DOHH2 (cell line): ENCODE results near the gene MKRN2OS.

ENCODE experiments used
- H3F3A ChIP-seq: fragments of 200-600 bp; sonication (generic), shearing (Covaris generic); 2 replicates; pipeline ENCODE4 v1.6.0; 2016; ENCODE audit warnings: antibody characterized with exemption, mild to moderate bottlenecking; ENCODE audit not compliant: control insufficient read depth, insufficient read depth
- H3K27ac ChIP-seq: fragments of 200-600 bp; sonication (generic); 2 replicates; pipeline ENCODE4 v1.5.1; 2014; ENCODE audit warnings: low read depth, mild to moderate bottlenecking, low read length, moderate library complexity
- H3K27me3 ChIP-seq: fragments of 200-600 bp; sonication (generic); 2 replicates; pipeline ENCODE4 v1.6.1; 2014; ENCODE audit warnings: mild to moderate bottlenecking, low read length, mixed read lengths; ENCODE audit not compliant: control insufficient read depth
- H3K36me3 ChIP-seq: fragments of 200-600 bp; sonication (generic); 2 replicates; pipeline ENCODE4 v1.6.1; 2014; ENCODE audit warnings: mild to moderate bottlenecking, low read length, moderate library complexity, mixed read lengths; ENCODE audit not compliant: control insufficient read depth
- H3K4me1 ChIP-seq: fragments of 200-600 bp; sonication (generic); 2 replicates; pipeline ENCODE4 v1.6.1; 2014; ENCODE audit warnings: mild to moderate bottlenecking, low read length, mixed read lengths; ENCODE audit not compliant: control insufficient read depth
- H3K4me2 ChIP-seq: fragments of 200-600 bp; sonication (generic); 2 replicates; pipeline ENCODE4 v1.6.0; 2014; ENCODE audit warnings: mild to moderate bottlenecking, low read length, moderate library complexity
- H3K4me3 ChIP-seq: fragments of 200-600 bp; sonication (generic); 2 replicates; pipeline ENCODE4 v1.5.1; 2014; ENCODE audit warnings: mild to moderate bottlenecking, low read length, mixed read lengths
- H3K79me2 ChIP-seq: fragments of 200-600 bp; sonication (generic); 2 replicates; pipeline ENCODE4 v1.6.1; 2014; ENCODE audit warnings: mild to moderate bottlenecking, low read length, mixed read lengths; ENCODE audit not compliant: control insufficient read depth
- H3K9me2 ChIP-seq: fragments of 200-600 bp; sonication (generic); replicated peaks from 2 replicates; pipeline ENCODE4 v1.6.1; 2014; ENCODE audit warnings: mild to moderate bottlenecking, low read length, mixed read lengths; ENCODE audit not compliant: control insufficient read depth
- H3K9me3 ChIP-seq: fragments of 200-600 bp; sonication (generic); 2 replicates; pipeline ENCODE4 v1.6.1; 2014; ENCODE audit warnings: antibody characterized with exemption, low read length, mixed read lengths; ENCODE audit not compliant: control insufficient read depth, insufficient read depth
- H4K20me1 ChIP-seq: fragments of 200-600 bp; sonication (generic); 2 replicates; pipeline ENCODE4 v1.6.0; 2014; ENCODE audit warnings: low read depth, mild to moderate bottlenecking, antibody characterized with exemption, low read length, moderate library complexity; ENCODE audit not compliant: control insufficient read depth, insufficient read depth
- CTCF ChIP-seq: fragments of 200-600 bp; sonication (generic); IDR thresholded peaks from one replicate; pipeline ENCODE4 v1.5.1; 2014; ENCODE audit warnings: antibody characterized with exemption, mild to moderate bottlenecking, low read depth, low read length; ENCODE audit not compliant: poor library complexity, severe bottlenecking
- EZH2phosphoT487 ChIP-seq: fragments of 200-600 bp; sonication (generic); IDR thresholded peaks from 2 replicates; pipeline ENCODE4 v1.6.1; 2017; ENCODE audit warnings: borderline replicate concordance, mild to moderate bottlenecking, antibody characterized with exemption, low read length, moderate library complexity, mixed read lengths

The MKRN2OS gene

GRCh38 chr3:12560505-12561190, 15.3 kb upstream of the MKRN2OS start:
- no peak overlapping the region; the same call in 1 of the 2 replicates for H3K4me2 ChIP-seq
- no peak overlapping the region for H3K27ac ChIP-seq
- H3K27me3 ChIP-seq = no peaks in the 10 kb centered on the region
- H3K4me3 ChIP-seq = no peak overlapping the region
- H3K36me3 ChIP-seq = peaks cover 4% of the 10 kb centered on the region; the same call in 1 of the 2 replicates
- H3K9me2 ChIP-seq = no peaks in the 10 kb centered on the region
- H3K79me2 ChIP-seq = peaks cover 86% of the 10 kb centered on the region
- no peaks in the 10 kb centered on the region for H3K9me3 ChIP-seq
- peaks cover 39% of the 10 kb centered on the region for H3K4me1 ChIP-seq
- H3F3A ChIP-seq = no peaks in the 10 kb centered on the region
- TF ChIP-seq EZH2phosphoT487 (no peak), CTCF (no peak)
- peaks cover 26% of the 10 kb centered on the region for H4K20me1 ChIP-seq

GRCh38 chr3:12559520-12559919, 14.2 kb upstream of the MKRN2OS start:
- Histone ChIP-seq H3K9me2 (no peaks in the 10 kb centered on the region), H3K4me2 (0 out of 2 replicates have a peak overlapping the region, but pooled peaks have one; percentile 11), H3F3A (peaks cover 3% of the 10 kb centered on the region; the same call in 1 of the 2 replicates), H4K20me1 (peaks cover 26% of the 10 kb centered on the region), H3K27me3 (no peaks in the 10 kb centered on the region), H3K27ac (no peak overlapping the region), H3K4me3 (no peak overlapping the region), H3K9me3 (no peaks in the 10 kb centered on the region), H3K4me1 (peaks cover 42% of the 10 kb centered on the region), H3K36me3 (peaks cover 4% of the 10 kb centered on the region; the same call in 1 of the 2 replicates), H3K79me2 (peaks cover 74% of the 10 kb centered on the region)
- TF ChIP-seq EZH2phosphoT487 (no peak), CTCF (no peak)

GRCh38 chr3:12558706-12559105, 13.4 kb upstream of the MKRN2OS start:
- no peaks in the 10 kb centered on the region for H3K9me2 ChIP-seq
- peaks cover 26% of the 10 kb centered on the region for H4K20me1 ChIP-seq
- H3F3A ChIP-seq = peaks cover 4% of the 10 kb centered on the region; the same call in 1 of the 2 replicates
- H3K27ac ChIP-seq = no peak overlapping the region
- H3K79me2 ChIP-seq = peaks cover 66% of the 10 kb centered on the region
- TF ChIP-seq EZH2phosphoT487 = no peak
- TF ChIP-seq CTCF = no peak
- peaks cover 42% of the 10 kb centered on the region for H3K4me1 ChIP-seq
- H3K36me3 ChIP-seq = peaks cover 4% of the 10 kb centered on the region; the same call in 1 of the 2 replicates
- H3K27me3 ChIP-seq = peaks cover 3% of the 10 kb centered on the region
- H3K4me2 ChIP-seq = peak overlapping the region; percentile 89
- H3K4me3 ChIP-seq = peak overlapping the region; percentile 94
- H3K9me3 ChIP-seq = no peaks in the 10 kb centered on the region
